ENCODE data around the gene CACUL1.

GRCh38 chr10:118790058-118790457, 35.3 kb upstream of the CACUL1 start:
- TF ChIP-seq EZH2 (IDR thresholded peaks at IDR 0.05; ENCODE audit: borderline replicate concordance, low read depth, low read length, severe bottlenecking), result no peak
- no peak for TF ChIP-seq POLR2A (IDR thresholded peaks at IDR 0.05; ENCODE audit: low read depth, low read length)
- no peak for TF ChIP-seq CTCF (IDR thresholded peaks at IDR 0.05; ENCODE audit: extremely low read depth in 1 of 2, insufficient read depth in 1 of 2, low read depth in 1 of 2, low read length in 2 of 2)
- no peak for TF ChIP-seq POLR2AphosphoS5 (IDR thresholded peaks at IDR 0.05; ENCODE audit: insufficient read depth, low read depth, low read length)
- no peak for TF ChIP-seq JUN (IDR thresholded peaks at IDR 0.05; ENCODE audit: borderline replicate concordance, insufficient read depth, insufficient read length, low read depth)
